Spleen (tissue), 11 donors: Measurements from ENCODE around the gene SKIC8. TPM values are rescaled to one million over a fixed set of nuclear protein-coding genes. Genes with fewer than 3 reads are reported as not detected.

Source experiments
- DNase-seq: peaks from one replicate; pipeline ENCODE4 v3.0.0-alpha.2; 2020
- H3K27ac ChIP-seq, 8 donors: fragments of 200-600 bp; sonication (generic) in 7 of 8; 1 replicate in 4 of 8; 2 replicates in 4 of 8; pipeline versions ENCODE4 v1.5.0 to v1.8.0; 2016 to 2021; ENCODE audit warnings: inconsistent platforms in 4 of 8, mild to moderate bottlenecking in 4 of 8, moderate library complexity in 1 of 8
- H3K27me3 ChIP-seq, 7 donors: fragments of 200-600 bp; sonication (generic) in 6 of 7; replicated peaks in 1 of 7; 1 replicate in 4 of 7; 2 replicates in 3 of 7; pipeline versions ENCODE4 v1.5.0 to v1.8.0; 2016 to 2021; ENCODE audit warnings: inconsistent platforms in 3 of 7, mild to moderate bottlenecking in 1 of 7
- H3K36me3 ChIP-seq, 6 donors: fragments of 200-600 bp; sonication (generic) in 5 of 6; 1 replicate in 4 of 6; 2 replicates in 2 of 6; pipeline versions ENCODE4 v1.5.0 to v1.8.0; 2016 to 2021; ENCODE audit warnings: inconsistent platforms in 2 of 6
- H3K4me1 ChIP-seq, 6 donors: fragments of 200-600 bp; sonication (generic) in 5 of 6; 1 replicate in 3 of 6; 2 replicates in 3 of 6; pipeline versions ENCODE4 v1.5.0 to v1.8.0; 2016 to 2021; ENCODE audit warnings: inconsistent platforms in 3 of 6
- H3K4me3 ChIP-seq, 8 donors: fragments of 200-600 bp; sonication (generic) in 7 of 8; 1 replicate in 4 of 8; 2 replicates in 4 of 8; pipeline versions ENCODE4 v1.5.0 to v1.8.0; 2016 to 2021; ENCODE audit warnings: inconsistent platforms in 4 of 8, mild to moderate bottlenecking in 4 of 8, moderate library complexity in 2 of 8
- H3K9me3 ChIP-seq, 8 donors: fragments of 200-600 bp; sonication (generic) in 7 of 8; 1 replicate in 4 of 8; 2 replicates in 4 of 8; pipeline versions ENCODE4 v1.5.0 to v1.8.0; 2016 to 2021; ENCODE audit warnings: inconsistent platforms in 4 of 8
- CTCF ChIP-seq, 11 experiments: fragments of 200-600 bp in 7 of 11; fragments of 450-650 bp in 4 of 11; sonication (generic) in 4 of 11; IDR thresholded peaks in 8 of 11; conservative IDR thresholded peaks in 3 of 11; 1 replicate in 7 of 11; 2 replicates in 4 of 11; pipeline versions ENCODE4 v1.4.0 to v1.8.0; 2016 to 2021; ENCODE audit warnings: antibody characterized with exemption in 11 of 11, inconsistent platforms in 4 of 11, mild to moderate bottlenecking in 1 of 11
- POLR2A ChIP-seq, 3 donors: fragments of 450-650 bp; IDR thresholded peaks; one replicate each; pipeline ENCODE4 v1.5.1; 2017; ENCODE audit warnings: antibody characterized with exemption in 3 of 3, mild to moderate bottlenecking in 1 of 3
- POLR2AphosphoS5 ChIP-seq, 3 donors: sonication (generic); formaldehyde crosslinking; IDR thresholded peaks; one replicate each; pipeline ENCODE4 v1.5.1; 2017; ENCODE audit warnings: antibody characterized with exemption in 3 of 3
- WGBS, 5 donors: extraction: QIAGEN DNeasy Blood & Tissue Kit in 3 of 5; methylation state at CpG; one replicate each; pipeline versions ENCODE4 v1.1.5 to v1.1.7; 2013 to 2018; 5-methylcytosine and 5-hydroxymethylcytosine counted together
- intact Hi-C: fragments of 100-400 bp; cut with DNase I; formaldehyde crosslinking; loops from one replicate; pipeline ENCODE4 v1.15.0; 2023; ENCODE audit warnings: low total_unique reads
- polyA plus RNA-seq, 3 donors: library from polyadenylated mRNA; stranded (reverse); fragments of 200-250 nt; gene quantifications; one replicate each; pipeline ENCODE4 v1.2.1, GENCODE V29; 2013
- total RNA-seq, 7 donors: library from RNA; depleted of rRNA in 3 of 7; stranded (reverse); fragments of >200 nt in 3 of 7; fragmentation: NEBNext Ultra II Directional in 4 of 7; extraction: Animal tissue kit (Norgen Biotek cat#: 25700) in 4 of 7; gene quantifications; one replicate each; pipeline versions ENCODE4 v1.1.0 to v1.2.1, GENCODE V29; 2016 to 2021
- donor health status: healthy with polysubstance abuse.
- donor health status: DM: no; HTN: no; CAD: no; lungs with moderate emphysema.
- donor health status: DM: no; HTN: no; CAD: no.
- donor health status: Bipolar disorder and iron deficiency.
- donor health status: healthy.
- donor health status: DM: no; HTN: no; CAD: no.
- donor health status: DM: yes; HTN: yes; CAD: no.

SKIC8 gene
- total and polyA plus RNA-seq, 10 donors: 33.3 to 60.6 (median 41.7) TPM

GRCh38 chr15:78292219-78292618, 7.2 kb downstream of the SKIC8 start:
- Histone ChIP-seq H3K9me3 (no peaks in the 10 kb centered on the region), H3K27ac (no peak overlapping the region), H3K36me3 (peaks cover 0 to 85% (median 42%) of the 10 kb centered on the region in 6 donors), H3K27me3 (no peaks in the 10 kb centered on the region), H3K4me3 (no peak overlapping the region), H3K4me1 (peaks cover 0 to 7% (median 2%) of the 10 kb centered on the region in 6 donors)
- TF ChIP-seq POLR2A (IDR thresholded peaks at IDR 0.05) (no peak), POLR2AphosphoS5 (IDR thresholded peaks at IDR 0.05) (no peak)
- intact Hi-C loops: no loop called here
- no peak for DNase-seq
- 63 to 100% (median 90%) methylated on average over 1 of the region's 1 CpG for WGBS, 5 donors

GRCh38 chr15:78291698-78292097, 7.7 kb downstream of the SKIC8 start:
- H3K27ac ChIP-seq: no peak overlapping the region
- H3K9me3 ChIP-seq: no peaks in the 10 kb centered on the region
- no peak for TF ChIP-seq POLR2AphosphoS5 (IDR thresholded peaks at IDR 0.05)
- TF ChIP-seq CTCF (IDR thresholded peaks at IDR 0.05 in 8 of 11, conservative IDR thresholded peaks at IDR 0.05 in 3 of 11): no peak
- TF ChIP-seq POLR2A (IDR thresholded peaks at IDR 0.05): no peak
- 91 to 100% (median 98%) methylated on average over 2 of the region's 2 CpGs for WGBS, 5 donors
- intact Hi-C loops: no loop called here
- no peaks in the 10 kb centered on the region for H3K27me3 ChIP-seq
- DNase-seq: no peak
- H3K4me1 ChIP-seq: peaks cover 0 to 2% (median 0%) of the 10 kb centered on the region in 6 donors
- H3K36me3 ChIP-seq: peaks cover 0 to 90% (median 46%) of the 10 kb centered on the region in 6 donors
- no peak overlapping the region for H3K4me3 ChIP-seq

GRCh38 chr15:78291052-78291451, 8.4 kb downstream of the SKIC8 start:
- WGBS, 5 donors: 47 to 95% (median 73%) methylated on average over 2 of the region's 2 CpGs
- H3K36me3 ChIP-seq: peaks cover 0 to 97% (median 49%) of the 10 kb centered on the region in 6 donors
- TF ChIP-seq CTCF (IDR thresholded peaks at IDR 0.05 in 8 of 11, conservative IDR thresholded peaks at IDR 0.05 in 3 of 11) (no peak), POLR2AphosphoS5 (IDR thresholded peaks at IDR 0.05) (no peak), POLR2A (IDR thresholded peaks at IDR 0.05) (no peak)

GRCh38 chr15:78290222-78290621, 9.2 kb downstream of the SKIC8 start:
- no peak overlapping the region for H3K4me3 ChIP-seq
- no peak overlapping the region for H3K27ac ChIP-seq
- H3K36me3 ChIP-seq: peaks cover 0 to 100% (median 56%) of the 10 kb centered on the region in 6 donors
- H3K9me3 ChIP-seq: no peaks in the 10 kb centered on the region
- TF ChIP-seq CTCF (IDR thresholded peaks at IDR 0.05 in 8 of 11, conservative IDR thresholded peaks at IDR 0.05 in 3 of 11) (no peak), POLR2A (IDR thresholded peaks at IDR 0.05) (no peak), POLR2AphosphoS5 (IDR thresholded peaks at IDR 0.05) (no peak)
- no peaks in the 10 kb centered on the region for H3K27me3 ChIP-seq
- 64 to 74% (median 66%) methylated on average over 3 of the region's 3 CpGs for WGBS, 5 donors
- H3K4me1 ChIP-seq: no peaks in the 10 kb centered on the region
- no peak for DNase-seq
- intact Hi-C loops: no loop called here

More at GRCh38 chr15:78291052-78291451, 8.4 kb downstream of the SKIC8 start:
- intact Hi-C loops: no loop called here
- H3K27ac ChIP-seq: no peak overlapping the region
- H3K9me3 ChIP-seq: no peaks in the 10 kb centered on the region
- no peaks in the 10 kb centered on the region for H3K4me1 ChIP-seq
- H3K27me3 ChIP-seq: no peaks in the 10 kb centered on the region
- no peak overlapping the region for H3K4me3 ChIP-seq
- no peak for DNase-seq

- DNase-seq: no peak
- Histone ChIP-seq H3K4me3 (no peak overlapping the region), H3K27me3 (no peaks in the 10 kb centered on the region), H3K36me3 (peaks cover 0 to 100% (median 84%) of the 10 kb centered on the region in 6 donors), H3K9me3 (no peaks in the 10 kb centered on the region), H3K4me1 (no peaks in the 10 kb centered on the region), H3K27ac (no peak overlapping the region)
- WGBS, 5 donors: 80 to 90% (median 83%) methylated on average over 4 of the region's 4 CpGs
- TF ChIP-seq POLR2AphosphoS5 (IDR thresholded peaks at IDR 0.05) (no peak), POLR2A (IDR thresholded peaks at IDR 0.05) (no peak), CTCF (IDR thresholded peaks at IDR 0.05 in 8 of 11, conservative IDR thresholded peaks at IDR 0.05 in 3 of 11) (no peak)
- intact Hi-C loops: no loop called here
Measured at GRCh38 chr15:78284758-78285157, 14.7 kb downstream of the SKIC8 start.
